ENCODE results near the gene IL22RA2.

The IL22RA2 gene

GRCh38 chr6:137200288-137200687, 26.8 kb upstream of the IL22RA2 start:
- no peak for DNase-seq (ENCODE audit: low read depth)
- H3K4me3 ChIP-seq (ENCODE audit: low read length) = no peak overlapping the region
- no peak for TF ChIP-seq CTCF (IDR thresholded peaks at IDR 0.05; ENCODE audit: insufficient read depth, low read depth, low read length, missing control alignments)

- TF ChIP-seq CTCF (IDR thresholded peaks at IDR 0.05; ENCODE audit: insufficient read depth, low read depth, low read length, missing control alignments) = no peak
- no peak for DNase-seq (ENCODE audit: low read depth)
- no peak overlapping the region for H3K4me3 ChIP-seq (ENCODE audit: low read length)
Observed at GRCh38 chr6:137197684-137198645, 24.5 kb upstream of the IL22RA2 start.

GRCh38 chr6:137193256-137194070, 20.0 kb upstream of the IL22RA2 start:
- no peak for DNase-seq (ENCODE audit: low read depth)

GRCh38 chr6:137192821-137193220, 19.4 kb upstream of the IL22RA2 start:
- DNase-seq (ENCODE audit: low read depth) = no peak
- TF ChIP-seq CTCF (IDR thresholded peaks at IDR 0.05; ENCODE audit: insufficient read depth, low read depth, low read length, missing control alignments) = no peak
- H3K4me3 ChIP-seq (ENCODE audit: low read length) = no peak overlapping the region

More at GRCh38 chr6:137193256-137194070, 20.0 kb upstream of the IL22RA2 start:
- H3K4me3 ChIP-seq (ENCODE audit: low read length) = no peak overlapping the region
- TF ChIP-seq CTCF (IDR thresholded peaks at IDR 0.05; ENCODE audit: insufficient read depth, low read depth, low read length, missing control alignments) = no peak

- no peak for DNase-seq (ENCODE audit: low read depth)
- no peak overlapping the region for H3K4me3 ChIP-seq (ENCODE audit: low read length)
- no peak for TF ChIP-seq CTCF (IDR thresholded peaks at IDR 0.05; ENCODE audit: insufficient read depth, low read depth, low read length, missing control alignments)
Observed at GRCh38 chr6:137191670-137192069, 18.2 kb upstream of the IL22RA2 start.

GRCh38 chr6:137191236-137191635, 17.8 kb upstream of the IL22RA2 start:
- no peak for DNase-seq (ENCODE audit: low read depth)
- no peak overlapping the region for H3K4me3 ChIP-seq (ENCODE audit: low read length)
- TF ChIP-seq CTCF (IDR thresholded peaks at IDR 0.05; ENCODE audit: insufficient read depth, low read depth, low read length, missing control alignments) = no peak

All from epithelial cell of esophagus (primary cell).